ENCODE data around the gene IFNA16.
"Not testable (repeated sequence)": the region's sequence is repeated elsewhere in the genome, so short reads cannot be mapped to it uniquely, and the experiment has no call there.

Gene IFNA16

DNA sequence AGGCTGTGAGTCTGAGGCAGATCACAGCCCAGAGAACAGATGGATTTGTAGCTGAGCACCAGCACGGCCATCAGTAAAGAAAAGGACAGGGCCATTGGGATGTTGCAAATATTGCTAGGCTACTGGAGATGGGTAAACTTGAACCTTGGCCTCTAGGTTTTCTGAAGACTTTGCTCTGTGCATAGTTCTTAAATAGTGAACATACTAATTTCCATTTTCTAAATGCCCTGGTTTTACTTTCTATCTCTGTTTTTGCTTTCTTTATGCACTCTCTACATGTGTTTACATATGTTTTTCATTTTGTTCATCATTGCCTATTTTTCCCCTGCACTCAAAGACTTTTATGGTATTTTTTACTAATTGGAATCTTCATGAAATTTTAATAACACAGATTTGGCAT is at the start of gene IFNA16:
Gene IFNA16 (minus strand): TSS at position 101 of the 400 bp plus-strand sequence. CDS start 6 bp downstream, at position 95.
- not testable (repeated sequence) for DNase-seq

DNA sequence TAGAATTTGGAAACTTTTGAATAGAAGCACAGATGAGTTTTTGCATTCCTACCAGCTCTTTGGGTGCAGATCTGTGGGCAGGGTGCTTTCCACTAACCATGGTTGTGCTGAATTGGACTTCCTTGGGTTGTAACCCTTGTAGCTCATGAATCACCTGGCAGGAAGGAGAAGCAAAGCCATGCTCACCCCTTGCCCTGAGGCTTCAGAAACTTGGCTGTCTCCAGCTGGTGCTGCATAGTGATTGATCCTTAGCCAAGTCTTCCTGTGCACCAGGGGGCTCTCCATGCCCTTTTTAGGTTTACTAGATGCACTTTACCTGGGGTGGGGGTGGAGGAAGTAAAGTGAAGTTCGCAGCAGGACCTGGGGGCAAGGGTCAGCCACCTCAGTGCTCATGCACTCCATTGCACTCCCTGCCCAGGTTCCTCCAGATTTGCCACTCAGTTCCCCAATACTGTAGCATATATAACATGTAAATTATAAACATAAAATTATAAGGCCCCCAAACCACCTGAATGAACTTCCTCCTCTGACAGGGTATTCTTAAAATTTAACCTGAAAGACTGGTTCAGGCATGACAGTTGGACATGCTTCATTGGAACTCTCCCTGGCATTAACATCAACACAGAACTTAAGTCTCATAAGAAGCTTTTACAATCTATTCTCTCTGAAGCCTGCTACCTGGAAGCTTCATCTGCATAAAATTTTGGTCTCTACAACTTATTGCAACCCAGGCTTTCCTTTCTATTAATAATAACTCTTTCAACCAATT is 48.5 kb upstream of the IFNA16 start:
- no peak for DNase-seq

DNA sequence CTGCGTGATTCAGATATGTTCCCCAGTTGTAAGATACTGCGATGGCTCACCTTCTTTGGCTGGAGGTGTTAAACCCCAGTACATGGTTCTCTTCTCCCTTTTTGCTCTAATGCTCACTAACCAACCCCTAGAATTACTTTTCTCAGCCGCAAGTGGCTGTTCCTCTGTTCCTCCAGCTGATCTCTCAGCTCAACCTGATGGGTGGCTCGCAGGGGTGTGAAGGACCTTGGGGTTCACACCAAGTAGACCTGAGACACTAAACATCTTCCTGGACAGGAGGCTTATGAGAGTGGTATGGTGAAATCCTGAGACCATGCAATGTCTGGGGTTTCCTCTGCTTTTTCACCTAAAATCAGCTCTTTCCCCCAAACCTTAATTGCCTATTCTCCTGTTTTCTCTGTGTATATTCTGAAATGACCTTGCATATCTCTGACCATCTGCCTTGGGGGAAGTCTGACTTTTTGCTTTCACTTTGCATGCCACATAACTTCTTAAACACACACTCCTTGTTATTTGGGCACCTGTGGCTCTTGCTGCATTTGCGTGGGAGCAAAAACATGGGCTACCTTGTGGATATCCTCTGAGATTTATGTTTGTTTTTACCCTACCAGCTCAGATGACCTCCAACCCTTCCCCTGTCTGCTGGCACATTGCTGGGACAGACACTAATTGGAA is 38.6 kb upstream of the IFNA16 start:
- no peak for DNase-seq

DNA sequence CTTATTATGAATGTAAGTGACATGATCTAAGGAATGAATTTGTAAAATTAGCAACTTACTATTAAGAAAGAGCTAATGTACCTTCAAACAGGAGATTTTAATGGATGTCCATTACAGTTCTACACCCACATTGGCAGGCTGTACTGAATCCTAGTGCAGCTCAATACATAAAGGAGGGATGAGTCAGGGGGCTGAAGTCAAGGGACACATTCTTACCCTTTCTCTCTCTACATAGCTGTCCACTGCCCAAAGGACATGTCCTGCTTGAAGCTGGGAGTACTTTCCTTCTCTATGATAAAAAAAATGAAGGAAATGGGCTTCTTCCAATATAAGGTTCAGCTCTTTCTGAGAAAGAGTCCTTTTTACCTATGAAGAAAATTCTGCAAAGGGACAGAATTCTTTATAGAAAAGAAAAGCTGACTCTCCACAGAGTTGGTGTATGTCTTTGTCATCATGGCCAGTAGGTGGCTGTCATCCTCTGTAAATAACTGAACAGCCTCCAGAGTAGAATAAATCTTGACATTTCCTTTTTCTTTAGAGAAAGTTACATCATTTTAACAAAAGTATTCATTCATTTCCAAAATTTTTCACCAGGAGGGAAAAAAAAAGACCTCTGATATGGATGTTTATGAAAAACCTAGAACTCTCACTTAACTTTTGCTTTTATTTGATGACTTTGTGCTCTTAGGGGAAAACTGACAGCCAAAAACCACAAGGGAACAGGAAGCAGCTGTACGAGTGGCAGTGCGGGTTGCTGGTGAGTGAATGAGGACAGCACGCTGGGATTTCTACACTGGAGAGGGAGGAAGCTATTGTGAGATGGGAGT is 35.8 kb upstream of the IFNA16 start:
- DNase-seq: no peak

DNA sequence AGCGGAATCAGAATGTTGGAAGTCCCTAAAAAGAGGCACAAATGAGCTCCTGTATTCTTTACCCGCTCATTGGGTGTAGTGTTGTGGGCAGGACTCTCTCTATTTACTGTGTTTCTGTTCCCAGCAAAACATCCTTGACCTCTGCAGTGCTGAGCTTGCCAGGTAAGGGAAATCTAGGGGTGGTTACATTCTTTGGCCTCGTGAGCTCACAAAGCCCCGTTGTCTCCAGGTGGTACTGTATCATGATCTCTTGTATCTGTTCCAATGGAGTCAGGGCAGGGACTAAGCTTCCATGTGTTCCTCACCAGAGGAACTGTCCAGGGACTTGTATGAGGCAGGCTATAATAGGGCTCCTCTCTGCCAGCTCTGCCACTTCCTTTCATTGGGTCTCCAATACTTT is 34.5 kb upstream of the IFNA16 start:
- no peak for DNase-seq

DNA sequence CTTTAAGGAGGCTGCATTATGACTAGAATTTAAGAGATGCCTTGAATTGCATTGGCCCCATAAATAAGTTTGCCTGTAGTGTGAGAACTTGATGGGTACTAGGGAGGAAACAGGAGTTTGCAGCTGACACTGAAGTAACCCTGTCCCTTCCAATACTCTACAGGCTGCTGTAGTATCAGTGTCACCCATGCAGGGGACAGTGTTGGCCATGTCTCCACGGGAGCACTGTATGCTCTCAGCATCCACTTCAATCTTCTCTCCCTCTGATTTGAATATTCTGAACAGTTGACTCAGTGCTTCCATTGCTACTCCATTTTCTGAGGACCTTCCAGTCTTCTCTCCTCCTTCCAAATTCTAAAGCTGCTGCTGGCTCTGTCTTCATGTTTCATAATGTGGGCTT is 34.1 kb upstream of the IFNA16 start:
- DNase-seq: no peak

DNA sequence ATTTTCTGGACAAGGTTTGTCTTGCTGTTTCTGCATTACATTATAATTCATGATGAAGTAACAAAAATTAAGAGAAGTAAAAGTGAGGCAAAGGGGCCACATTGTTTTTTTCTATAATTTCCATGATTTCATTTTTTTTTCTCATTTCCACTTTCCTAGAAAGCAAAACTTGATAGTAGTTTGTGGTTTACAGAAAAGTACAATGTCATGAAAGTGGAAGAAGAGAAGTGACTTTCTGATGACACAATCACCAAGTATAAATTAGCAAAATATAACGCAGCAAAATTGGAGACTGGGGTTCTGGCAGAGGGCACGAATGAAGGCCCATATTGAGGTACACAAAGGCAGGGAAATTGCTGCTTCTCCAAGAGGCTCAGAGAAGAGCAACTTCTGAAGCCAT is 27.7 kb upstream of the IFNA16 start:
- DNase-seq: no peak

DNA sequence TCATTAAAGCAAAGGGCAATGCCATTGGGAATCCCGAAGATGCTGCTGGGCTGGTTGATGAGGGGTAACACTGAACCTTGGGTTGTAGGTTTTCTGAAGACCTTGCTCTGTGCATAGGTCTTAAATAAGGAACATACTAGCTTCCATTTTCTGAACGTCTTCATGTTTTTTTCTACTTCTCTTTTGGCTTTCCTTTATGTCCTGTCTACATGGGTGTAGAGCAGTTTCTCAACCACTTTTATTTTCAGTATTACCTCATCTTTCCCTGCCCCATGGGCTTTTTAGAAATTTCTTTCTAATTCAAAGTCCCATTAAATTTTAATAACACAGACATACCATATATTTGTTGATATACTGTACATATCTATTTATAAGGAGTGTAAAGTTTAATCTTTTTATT is 22.8 kb upstream of the IFNA16 start, which contains the start of gene IFNA14:
Gene IFNA14 (minus strand): TSS at position 95 of the 400 bp plus-strand sequence. CDS start 70 bp downstream, at position 25.
- DNase-seq: no peak

DNA sequence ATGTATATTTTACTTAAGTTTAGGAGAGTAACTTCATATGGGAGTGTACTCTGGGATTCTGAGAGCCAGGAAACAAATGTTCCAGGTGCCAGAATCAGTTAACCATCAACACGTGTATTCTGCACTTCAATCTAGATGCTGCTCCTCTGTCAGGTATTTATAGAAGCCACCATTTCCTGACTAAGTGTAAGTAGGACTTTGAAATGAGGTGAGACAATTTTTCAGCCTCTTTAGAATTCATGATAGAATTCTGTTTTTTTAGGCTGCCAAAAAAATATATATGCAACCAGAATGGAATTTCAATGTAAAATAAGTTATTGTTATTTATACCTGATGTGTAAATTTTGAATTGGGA is 19.2 kb upstream of the IFNA16 start:
- not testable (repeated sequence) for DNase-seq

DNA sequence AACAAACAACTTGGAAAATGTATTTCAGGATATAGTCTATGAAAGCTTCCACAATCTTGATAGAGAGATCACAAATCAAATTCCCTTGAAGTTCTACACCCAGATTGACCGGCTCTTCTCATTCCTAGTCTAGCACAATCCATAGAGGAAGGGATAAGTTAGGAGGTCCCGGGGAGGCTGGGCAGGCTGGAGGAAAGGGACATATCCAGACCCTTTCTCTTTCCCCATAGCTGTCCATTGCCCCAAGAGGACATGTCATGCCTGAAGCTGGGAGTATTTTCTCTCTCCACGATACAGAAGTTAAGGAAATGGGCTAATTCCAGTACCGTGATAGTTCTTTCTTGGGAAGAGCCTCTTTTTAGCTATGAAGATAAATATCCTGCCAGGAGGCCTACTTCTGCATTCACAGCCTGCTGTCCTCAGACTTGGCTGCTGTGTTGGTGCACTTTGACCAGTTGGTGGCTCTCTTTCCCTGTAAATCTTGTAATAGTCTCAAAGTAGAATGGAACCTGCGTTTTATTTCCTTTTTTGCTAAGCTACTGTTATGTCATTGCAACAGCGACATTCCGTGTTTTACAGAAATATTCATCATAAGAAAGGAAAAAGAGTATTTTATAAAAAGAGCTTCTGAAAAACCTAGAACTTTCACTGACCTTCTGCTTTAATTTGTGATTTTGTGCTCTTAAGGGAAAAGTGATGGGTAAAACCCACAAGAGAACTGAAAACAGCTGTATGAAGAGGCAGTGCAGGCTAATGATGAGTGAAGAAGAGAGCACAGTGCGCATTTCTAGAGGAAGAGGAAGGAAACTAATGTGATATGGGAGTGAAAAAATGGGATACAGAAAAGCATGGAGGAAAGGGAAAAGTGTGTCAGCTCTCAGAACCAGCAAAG is 18.6 kb upstream of the IFNA16 start:
- DNase-seq: not testable (repeated sequence)

DNA sequence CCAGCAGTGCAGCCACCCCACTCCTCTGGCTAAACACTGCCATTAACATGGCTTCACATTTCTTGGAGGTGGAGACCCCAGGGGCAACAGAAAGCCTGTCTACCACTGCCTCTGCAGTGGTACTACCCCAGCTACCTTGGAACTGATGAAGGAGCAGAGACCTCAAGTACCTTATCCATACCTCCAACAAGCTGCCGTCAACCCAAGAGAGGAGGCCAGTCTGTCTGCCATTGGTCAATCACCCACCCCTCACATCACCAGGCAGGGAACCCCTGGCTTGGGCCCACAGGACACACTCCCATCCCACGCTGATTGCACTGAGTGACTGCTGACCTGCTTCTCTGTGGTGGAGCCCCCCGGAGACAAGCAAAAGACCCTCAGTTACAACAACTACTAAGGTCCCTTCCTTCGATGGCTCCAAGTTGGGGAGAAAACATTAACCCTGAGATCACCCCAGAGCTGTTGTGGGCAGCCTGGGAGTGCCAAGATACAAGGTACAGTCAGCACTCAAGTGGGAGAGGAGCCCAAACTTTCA is 17.1 kb upstream of the IFNA16 start:
- DNase-seq: no peak

DNA sequence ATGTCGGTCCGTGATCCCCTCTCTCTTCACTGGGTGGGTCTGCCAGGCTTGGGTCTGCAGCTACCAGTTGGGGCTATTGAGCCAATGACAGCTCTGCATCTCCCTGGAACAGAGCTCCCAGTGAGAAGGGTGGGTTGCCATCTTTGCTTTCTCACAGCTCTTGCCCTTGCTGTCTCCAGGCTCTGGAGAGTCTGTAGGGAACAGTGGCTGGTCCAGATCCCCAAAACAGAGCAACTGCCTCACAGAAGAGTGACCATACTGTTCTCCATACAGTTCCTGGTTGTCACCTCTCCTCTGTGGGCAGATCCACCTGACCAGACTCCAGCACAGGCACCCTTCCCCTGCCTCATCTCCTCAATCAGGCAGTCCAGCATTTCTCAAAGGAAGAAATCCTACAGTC is 16.1 kb upstream of the IFNA16 start:
- no peak for DNase-seq

DNA sequence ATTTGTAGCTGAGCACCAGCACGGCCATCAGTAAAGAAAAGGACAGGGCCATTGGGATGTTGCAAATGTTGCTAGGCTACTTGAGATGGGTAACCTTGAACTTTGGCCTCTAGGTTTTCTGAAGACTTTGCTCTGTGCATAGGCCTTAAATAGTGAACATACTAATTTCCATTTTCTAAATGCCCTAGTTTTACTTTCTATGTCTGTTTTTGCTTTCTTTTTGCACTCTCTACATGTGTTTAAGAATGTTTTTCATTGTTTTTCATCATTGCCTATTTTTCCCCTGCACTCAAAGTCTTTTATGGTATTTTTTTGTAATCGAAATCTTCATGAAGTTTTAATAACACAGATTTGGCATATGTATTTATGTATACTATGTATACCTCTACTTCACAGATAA is 11.0 kb upstream of the IFNA16 start, which contains the start of gene IFNA17:
Gene IFNA17 (minus strand): TSS at position 101 of the 400 bp plus-strand sequence. CDS start 49 bp downstream, at position 52.
- no peak for DNase-seq

DNA sequence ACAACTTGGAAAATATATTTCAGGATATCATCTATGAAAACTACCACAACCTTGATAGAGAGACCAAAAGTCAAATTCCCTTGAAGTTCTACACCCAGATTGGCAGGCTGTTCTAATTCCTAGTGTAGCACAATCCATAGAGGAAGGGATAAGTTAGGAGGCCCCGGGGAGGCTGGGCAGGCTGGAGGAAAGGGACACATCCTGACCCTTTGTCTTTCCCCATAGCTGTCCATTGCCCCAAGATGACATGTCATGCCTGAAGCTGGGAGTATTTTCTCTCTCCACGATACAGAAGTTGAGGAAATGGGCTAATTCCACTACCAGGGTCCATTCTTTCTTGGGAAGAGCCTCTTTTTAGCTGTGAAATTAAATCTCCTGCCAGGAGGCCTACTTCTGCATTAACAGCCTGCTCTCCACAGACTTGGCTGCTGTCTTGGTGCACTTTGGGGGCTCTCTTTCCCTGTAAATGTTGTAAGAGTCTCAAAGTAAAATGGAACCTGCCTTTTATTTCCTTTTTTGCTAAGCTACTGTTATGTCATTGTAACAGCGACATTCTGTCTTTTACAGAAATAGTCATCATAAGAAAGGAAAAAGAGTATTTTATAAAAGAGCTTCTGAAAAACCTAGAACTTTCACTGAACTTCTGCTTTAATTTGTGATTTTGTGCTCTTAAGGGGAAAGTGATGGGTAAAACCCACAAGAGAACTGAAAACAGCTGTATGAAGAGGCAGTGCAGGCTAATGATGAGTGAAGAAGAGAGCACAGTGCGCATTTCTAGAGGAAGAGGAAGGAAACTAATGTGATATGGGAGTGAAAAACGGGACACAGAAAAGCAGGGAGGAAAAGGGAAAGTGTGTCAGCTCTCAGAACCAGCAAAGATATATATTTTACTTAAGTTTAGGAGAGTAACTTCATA is 3.4 kb downstream of the IFNA16 start:
- DNase-seq: not testable (repeated sequence)

DNA sequence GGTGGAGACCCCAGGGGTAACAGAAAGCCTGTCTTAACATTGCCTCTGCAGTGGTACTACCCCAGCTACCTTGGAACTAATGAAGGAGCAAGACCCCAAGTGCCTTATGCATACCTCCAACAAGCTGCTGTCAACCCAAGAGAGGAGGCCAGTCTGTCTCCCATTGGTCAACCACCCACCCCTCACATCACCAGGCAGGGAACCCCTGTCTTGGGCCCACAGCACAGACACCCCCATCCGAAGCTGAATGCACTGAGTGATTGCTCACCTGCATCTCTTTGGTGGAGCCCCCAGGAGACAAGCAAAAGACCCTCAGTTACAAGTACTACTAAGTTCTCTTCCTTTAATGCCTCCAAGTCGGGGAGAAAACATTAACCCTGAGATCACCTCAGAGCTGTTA is 5.0 kb downstream of the IFNA16 start:
- DNase-seq: not testable (repeated sequence)

DNA sequence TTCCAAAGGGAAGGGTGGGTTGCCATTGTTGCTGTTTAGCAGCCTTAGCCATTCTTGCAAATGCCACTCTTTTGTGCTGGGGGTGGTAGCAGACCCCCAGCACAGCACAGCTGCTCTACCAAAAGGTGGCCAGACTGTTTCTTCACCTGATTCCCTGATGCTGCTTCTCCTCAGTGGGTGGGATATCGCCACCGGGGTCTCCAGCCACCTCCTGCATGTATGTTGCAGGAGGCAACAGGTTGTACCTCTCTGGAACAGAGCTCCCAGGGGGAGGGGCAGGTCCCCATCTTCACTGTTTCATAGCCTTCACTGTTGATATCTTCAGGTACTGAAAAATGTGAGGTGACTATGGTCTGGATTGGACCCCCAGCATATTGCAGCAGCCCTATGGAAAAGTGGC is 6.3 kb downstream of the IFNA16 start:
- DNase-seq: not testable (repeated sequence)

DNA sequence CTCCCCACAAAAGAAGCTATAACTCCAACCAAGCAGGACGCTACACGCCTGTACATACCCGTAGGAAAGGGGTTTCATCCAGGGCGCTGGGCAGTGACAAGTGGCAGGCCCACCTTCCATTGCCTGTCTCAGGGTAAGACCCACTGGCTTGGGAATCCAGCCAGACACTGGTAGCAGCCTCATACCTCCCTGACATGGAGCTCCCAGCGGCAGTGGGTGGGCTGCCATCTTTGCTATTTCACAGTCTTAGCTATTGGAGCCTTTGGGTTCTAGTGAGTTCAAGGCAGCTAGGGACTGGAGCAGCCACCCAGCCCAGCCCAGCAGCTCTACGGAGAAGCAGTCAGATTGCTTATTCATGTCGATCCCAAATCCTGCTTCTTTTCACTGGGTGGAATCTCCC is 6.8 kb downstream of the IFNA16 start:
- DNase-seq: no peak

DNA sequence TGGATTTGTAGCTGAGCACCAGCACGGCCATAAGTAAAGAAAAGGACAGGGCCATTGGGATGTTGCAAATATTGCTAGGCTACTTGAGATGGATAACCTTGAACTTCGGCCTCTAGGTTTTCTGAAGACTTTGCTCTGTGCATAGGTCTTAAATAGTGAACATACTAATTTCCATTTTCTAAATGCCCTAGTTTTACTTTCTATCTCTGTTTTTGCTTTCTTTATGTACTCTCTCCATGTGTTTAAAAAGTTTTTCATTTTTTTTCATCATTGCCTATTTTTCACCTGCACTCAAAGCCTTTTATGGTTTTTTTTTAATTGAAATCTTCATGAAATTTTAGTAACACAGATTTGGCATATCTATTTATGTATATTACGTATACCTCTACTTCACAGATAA is 10.1 kb downstream of the IFNA16 start, which contains the start of gene IFNA10:
Gene IFNA10 (minus strand): TSS at position 101 of the 400 bp plus-strand sequence. CDS start 46 bp downstream, at position 55.
- DNase-seq: not testable (repeated sequence)

DNA sequence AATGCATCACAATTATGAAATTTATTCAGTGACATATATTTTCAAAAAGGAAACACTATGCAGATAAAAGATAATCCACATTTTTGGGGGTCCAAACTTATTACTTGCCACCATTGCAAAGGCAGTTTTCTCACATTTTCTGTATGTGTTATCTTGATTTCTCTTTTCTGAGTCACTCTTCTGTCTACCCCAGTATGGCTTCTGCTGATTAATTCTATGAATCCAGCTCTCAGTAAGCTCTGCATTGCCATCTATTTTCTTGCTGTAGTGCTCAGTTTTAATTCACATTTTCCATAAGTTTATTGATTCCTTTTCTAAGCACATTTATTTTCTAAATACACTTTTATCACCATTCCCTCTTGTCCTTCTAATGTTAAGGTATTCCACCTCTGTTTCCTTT is 11.9 kb downstream of the IFNA16 start:
- DNase-seq: no peak

DNA sequence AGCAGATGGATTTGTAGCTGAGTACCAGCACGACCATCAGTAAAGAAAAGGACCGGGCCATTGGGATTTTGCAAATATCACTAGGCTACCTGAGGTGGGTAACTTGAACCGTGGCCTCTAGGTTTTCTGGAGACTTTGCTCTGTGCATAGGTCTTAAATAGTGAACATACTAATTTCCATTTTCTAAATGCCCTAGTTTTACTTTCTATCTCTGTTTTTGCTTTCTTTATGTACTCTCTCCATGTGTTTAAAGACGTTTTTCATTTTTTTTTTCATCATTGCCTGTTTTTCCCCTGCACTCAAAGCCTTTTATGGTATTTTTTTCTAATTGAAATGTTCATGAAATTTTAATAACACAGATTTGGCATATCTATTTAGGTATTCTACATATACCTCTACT is 15.0 kb downstream of the IFNA16 start, which contains the start of gene IFNA7:
Gene IFNA7 (minus strand): TSS at position 101 of the 400 bp plus-strand sequence. CDS start 40 bp downstream, at position 61.
- not testable (repeated sequence) for DNase-seq

All from right forelimb (tissue), 1 donor.